ENCODE results near the gene RFT1.

Gene RFT1, protein sequence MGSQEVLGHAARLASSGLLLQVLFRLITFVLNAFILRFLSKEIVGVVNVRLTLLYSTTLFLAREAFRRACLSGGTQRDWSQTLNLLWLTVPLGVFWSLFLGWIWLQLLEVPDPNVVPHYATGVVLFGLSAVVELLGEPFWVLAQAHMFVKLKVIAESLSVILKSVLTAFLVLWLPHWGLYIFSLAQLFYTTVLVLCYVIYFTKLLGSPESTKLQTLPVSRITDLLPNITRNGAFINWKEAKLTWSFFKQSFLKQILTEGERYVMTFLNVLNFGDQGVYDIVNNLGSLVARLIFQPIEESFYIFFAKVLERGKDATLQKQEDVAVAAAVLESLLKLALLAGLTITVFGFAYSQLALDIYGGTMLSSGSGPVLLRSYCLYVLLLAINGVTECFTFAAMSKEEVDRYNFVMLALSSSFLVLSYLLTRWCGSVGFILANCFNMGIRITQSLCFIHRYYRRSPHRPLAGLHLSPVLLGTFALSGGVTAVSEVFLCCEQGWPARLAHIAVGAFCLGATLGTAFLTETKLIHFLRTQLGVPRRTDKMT
- 8.1 to 16.7 reads per million in 2 donors for total RNA-seq

DNA sequence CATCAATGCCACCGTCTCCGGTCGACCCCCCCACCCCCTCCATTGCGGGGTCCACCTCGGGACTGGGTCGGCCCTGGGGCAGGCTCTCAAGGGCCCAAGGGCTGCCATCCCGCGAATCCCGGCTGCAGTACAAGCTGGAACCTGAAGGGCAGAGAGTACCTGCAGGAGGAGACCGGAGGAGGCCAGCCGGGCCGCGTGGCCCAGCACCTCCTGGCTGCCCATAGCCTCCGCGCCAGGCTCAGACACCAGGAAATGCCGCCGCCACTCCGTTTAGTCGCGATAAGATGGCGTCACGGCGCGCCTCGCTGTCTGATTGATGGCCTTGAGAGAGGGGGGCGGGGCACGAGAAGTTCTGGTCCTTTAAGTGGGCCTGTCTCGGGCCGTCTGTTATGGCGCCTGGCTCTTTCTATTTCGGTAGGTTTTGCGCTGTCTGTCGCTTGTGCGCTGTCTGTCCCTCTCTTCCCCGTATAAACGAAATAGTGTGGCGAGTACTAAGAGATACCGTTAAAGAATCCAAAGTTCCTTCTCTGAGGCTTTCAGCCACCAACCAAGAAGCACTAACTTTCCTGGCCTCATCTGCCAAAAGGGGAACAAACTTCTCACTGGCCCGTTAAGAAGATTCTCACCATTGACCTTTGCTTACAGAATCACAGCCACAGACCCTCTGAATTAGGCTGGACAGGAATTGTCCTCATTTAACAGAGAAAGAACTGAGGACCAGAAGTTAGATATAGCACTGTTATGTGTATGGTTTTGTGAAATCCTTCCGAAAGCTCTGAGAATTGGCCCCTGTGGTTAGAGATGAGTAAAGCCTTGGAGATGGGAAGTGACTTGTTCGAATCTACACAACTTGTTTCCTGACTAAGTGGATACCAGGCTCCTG, at the start of gene RFT1:
TSS of gene RFT1 (minus strand) at position 257 of the 883 bp plus-strand sequence. CDS start at position 222, 35 bp downstream.
- peak; percentile 94 to 98 (median 97) for DNase-seq

DNA sequence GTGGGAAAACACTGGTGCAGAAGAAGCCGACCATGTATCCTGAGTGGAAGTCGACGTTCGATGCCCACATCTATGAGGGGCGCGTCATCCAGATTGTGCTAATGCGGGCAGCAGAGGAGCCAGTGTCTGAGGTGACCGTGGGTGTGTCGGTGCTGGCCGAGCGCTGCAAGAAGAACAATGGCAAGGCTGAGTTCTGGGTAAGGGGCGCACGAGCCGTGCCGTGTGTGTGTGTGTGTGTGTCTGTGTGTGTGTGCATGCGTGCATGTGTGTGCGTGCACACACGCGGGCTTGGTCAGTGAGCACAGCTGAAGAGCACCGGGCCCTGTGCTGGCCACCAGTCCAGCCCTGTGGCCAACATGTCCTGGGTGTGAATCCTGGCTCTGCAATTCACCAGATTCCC, 49.3 kb upstream of the RFT1 start:
- DNase-seq, result no peak

DNA sequence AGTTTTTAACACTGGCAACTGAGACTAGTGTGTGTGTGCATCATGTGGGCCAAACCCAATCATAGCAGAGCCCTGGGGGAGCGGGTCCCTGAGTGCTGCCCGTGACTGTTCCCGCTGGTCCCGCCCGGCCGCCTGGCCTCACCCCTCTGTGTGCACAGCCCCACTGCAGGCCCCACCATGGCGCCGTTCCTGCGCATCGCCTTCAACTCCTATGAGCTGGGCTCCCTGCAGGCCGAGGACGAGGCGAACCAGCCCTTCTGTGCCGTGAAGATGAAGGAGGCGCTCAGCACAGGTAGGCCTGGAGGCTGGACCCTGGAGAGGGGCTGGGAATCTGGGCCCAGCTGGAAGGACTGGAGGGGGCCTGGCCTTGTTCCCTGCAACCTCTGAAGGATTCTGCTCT, 48.0 kb upstream of the RFT1 start:
- no peak for DNase-seq

DNA sequence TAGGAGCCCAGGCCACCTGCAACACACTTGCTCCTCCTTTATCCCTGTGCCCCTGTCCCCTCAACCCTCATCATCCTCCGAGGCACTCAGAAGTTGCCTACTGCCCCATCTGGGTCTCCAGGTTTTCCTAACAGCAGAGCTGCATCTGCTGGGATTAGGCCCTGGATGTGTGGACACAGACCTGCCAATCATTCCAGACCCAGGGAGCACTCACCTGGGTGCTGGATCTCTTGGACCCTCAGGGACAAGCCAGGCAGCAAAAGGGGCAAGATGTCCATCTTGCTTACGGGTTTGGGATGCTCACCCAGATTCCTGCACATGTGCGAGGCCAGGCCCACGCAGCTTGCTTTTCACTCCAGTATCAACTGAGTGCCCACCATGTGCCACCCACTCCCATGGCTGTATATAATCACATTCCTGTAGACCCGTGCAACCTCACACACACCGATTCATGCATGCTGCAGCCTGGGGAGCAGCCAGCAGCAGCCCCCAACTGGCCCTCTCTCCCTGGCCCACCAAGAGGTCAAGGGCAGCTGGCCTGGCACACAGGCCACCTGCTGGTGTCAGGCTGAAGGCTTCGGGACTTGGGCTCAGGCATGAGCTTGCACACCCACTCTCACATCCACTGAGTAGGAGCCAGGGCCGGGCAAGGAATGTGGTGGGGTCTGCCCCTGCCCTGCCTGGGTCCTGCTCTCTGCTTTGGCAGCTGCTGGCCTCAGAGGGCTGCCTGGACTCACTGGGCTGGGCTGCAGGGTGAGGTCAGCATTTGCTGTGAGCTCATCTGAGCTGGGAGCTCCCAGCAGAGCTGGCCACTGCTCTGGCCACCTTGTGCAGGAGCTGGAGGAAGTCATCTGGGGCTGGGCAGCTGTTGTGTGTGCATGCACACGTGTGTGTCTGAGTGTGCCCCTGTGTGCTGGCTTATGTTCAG, 45.6 kb upstream of the RFT1 start:
- no peak for DNase-seq

DNA sequence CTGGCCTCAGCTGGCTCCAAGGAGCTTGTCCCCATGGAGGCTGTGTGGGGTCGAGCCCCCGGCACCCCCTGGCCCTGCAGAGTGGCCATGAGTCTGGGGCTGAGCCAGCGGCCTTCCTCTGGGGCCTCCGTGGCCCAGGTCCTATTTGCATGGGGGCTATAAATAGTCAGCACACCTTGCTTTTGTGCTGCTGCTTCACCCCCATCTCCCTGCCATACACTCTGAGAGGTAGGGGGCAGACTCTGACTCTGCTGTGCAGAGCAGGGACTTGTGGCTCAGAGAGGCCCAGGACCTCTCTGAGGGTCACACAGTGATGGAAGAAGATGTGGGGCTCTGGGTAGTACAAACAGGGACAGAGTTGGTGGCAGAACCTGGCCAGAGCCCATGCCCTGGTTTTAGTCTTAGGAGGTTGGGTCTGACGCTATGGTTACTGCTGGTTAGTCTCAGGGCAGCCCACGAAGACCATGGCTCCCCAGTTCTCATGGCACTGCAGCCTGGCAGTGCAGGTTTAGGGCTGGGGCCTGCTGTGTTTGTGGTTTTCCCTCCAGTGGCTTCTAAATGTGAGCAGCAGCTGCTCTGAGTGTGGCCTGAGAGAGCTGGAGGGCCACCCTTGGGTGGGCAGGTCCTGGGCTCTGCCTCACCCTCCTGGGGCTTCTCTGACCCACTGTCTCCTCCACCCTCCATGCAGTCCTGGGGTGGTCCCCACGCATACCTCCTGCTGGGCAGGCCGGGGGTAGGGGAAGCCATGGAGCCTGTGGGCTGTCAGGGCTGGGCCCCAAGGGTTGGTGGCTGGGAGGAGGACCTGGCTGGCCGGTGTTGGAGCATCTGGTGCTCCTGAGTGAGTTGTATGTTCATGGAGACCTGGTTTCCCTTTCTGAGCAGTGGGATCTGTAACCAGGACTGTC, 44.4 kb upstream of the RFT1 start:
- no peak for DNase-seq

DNA sequence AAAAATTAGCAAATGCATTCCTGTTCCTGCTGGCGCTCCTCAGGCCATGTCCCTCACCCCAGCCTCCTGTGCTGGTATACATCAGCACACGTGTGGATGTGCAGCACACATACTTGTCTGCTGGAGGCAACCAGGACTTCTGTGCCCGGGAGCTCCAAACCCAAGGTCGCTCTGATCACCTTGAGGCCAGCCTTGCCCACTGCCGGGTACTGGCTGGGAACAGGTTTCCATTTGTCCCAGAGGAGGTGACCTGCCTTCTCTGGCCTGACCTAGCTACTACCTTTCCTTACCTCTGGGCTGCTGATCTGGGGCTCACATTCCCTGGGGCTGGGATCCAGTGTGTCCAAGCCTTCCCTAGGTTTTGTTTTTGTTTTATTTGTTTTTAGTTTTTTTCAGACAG, 42.9 kb upstream of the RFT1 start:
- DNase-seq, result no peak

DNA sequence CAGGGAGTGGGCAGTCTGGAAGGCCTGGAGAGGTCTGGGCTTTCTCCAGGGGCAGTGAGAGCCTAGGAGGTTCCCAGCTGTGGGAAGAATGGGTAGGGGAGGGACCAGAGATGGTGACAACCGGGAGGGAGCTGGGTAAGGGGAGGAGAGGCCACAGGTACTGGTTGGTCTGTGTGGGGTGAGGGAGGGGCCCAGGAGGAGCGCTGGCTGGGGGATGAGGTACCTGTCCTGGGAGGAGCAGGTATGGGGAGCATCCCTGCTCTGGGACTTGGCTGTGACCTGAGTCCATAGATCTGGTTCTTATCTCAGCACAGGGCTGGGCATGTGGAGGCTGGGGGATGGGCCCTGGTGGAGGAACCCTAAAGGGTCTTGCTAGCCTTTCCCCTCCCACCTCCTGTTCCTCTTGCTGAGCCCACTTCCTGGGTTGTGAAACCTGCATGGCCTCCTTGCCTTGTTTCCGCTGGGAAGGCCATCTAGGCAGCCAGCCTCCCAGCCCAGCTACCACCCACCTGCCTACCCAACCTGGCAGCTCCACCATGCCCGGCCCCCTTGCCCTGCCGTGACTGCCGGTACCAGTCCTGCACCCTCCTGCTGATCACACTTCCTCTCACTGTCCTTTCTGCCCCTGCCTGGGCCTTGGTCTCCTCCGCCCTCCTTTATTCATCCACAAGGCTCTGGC, 41.7 kb upstream of the RFT1 start:
- no peak for DNase-seq

DNA sequence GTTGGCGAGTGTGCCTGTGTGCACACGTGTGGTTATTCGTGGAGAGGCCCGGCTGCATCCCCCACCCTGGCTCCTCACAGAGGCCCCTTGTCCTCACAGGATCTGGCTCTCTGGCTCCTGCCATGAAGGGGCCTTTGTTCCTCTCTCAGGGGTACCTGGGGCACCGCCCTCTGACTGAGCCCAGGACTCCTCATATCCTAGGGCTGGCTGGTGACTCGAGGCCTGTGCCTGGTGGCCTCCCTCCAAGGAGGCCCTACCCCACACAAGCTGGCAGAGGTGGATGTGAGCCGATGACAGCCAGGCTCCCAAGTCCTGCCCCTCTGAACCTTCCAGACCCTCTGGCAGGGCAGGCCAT, 40.8 kb upstream of the RFT1 start:
- DNase-seq, result no peak

DNA sequence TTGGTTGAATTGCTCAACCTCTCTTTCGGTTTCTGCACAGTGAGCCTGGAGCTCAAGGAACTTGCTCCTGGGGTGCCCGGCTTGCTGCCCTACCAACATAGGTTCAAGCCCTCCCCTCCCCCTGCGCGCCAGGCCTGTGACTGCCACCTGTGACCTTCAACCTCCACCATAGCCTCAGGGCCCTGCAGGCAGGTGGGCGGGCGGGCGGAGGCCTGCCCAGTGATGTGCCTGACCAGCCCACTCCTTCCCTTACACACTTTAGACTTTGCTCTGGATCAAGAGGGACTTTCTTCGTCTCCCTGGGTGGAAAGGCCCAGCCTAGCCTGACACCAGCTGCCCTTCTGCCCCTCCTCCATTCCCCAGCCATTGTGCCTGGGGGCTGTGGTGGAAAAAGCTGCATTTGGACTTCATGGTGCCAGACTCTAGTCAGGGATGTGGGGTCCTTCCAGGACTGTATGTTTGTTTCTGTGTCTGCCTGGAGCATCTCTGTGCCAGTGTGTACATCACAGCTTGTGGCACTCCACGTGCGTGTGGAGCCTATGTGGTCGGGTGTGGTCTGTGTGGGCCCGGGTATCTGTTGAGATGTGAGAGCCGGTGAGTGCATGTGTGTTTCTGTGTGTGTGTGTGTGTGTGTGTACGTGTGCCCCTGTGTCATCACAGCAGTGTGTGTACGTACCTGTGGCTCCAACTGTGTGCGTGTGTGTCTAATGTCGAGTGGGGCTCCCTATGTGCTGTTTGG, 40.3 kb upstream of the RFT1 start:
- DNase-seq, result peak in 1 of 5 experiments; percentile 58

DNA sequence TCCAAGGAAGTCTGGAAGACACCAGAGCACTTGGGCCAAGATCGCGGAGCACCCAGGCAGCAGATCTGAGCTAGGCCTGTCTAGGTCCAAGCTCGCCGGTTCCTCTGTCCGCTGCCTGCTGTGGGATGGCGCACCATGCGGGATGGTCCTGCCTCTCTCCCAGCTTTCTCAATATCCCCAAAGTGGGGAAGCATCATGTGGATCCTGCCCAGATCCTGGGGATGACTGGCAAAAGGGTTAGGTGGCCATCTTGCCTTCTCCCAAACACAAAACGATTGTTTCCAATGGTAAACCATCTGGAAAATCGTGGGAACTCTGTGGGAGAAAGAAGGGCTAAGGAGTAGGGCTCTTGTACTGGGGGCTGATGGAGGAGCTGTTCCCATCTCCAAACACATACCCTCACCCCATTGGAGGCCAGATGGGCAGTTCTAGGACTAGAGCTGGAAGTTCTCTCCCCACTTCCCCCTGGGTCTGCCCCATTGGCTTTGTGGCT, 39.6 kb upstream of the RFT1 start:
- no peak for DNase-seq

DNA sequence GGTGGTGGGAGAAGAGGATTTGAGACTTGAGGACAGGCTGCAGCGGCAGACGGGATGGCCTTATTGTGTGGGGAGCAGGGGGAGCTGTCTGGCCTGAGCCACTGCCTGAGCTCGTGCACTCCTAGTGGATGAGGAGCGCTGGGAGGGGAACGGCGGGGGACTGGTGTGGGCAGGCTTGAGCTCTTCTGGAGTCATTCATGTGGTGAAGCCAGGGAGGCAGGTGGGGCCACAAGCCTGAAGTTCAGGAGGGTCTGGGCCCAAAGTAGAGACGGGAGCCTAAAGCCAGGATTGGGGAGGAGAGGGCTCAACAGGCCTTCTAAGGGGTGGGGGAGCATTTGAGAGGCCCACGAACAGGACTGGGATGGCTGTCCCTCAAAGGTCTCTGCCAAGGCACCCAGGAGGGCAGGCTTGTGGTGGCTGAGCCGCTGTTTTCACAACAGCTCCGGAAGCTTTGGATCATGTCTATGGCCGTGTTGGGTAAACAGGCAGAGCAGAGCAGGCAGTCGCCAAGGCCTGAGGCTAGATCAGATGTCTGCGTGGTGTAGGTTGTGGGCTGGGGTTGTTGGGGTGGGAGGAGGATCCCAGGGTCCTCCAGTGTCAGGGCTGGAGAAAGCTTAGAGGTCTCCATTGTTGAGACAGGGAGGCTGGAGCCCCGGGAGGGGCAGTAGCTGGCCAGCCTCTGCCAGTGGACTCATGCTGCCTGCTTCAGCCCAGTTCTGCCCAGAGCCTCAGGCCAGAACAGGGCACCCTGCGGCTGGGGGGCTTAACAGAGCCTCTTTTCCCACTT, 39.0 kb upstream of the RFT1 start:
- peak in 1 of 5 experiments; percentile 11 for DNase-seq

DNA sequence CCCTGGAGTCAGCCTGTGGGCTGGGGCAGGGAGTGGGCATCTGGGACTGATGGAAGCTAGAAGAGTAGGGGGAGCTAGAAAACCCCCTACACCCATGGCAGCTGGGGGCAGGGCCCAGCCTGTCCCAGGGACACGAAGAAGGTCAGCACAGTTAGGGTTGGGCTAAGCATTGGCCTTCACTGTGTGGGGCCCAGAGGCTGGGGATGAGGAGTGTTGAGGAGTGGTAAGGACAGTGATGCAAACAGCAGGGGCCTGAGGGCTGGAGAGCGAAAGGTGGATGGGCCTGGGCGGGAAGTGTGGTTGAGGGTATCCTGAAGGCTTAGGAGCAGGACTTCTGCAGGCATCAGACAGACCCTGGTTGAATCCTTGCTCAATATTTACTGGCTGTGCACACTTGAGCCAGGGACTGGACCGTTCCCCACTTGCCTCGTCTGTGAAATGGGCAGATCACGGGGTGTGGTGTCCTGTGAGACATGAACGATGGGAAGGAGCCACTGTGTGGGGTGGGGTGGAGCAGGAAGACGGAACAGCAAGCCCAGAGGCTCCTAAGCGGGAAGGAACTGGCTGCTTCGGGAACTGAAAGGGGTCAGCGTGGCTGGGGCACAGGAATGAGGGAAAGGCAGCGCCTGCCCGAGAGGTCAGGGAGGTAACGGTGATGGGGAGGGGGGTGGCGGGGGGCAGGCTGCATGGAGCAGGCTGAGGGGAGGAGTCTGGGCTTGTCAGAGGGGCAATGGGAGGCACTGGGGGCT, 38.1 kb upstream of the RFT1 start:
- no peak for DNase-seq

DNA sequence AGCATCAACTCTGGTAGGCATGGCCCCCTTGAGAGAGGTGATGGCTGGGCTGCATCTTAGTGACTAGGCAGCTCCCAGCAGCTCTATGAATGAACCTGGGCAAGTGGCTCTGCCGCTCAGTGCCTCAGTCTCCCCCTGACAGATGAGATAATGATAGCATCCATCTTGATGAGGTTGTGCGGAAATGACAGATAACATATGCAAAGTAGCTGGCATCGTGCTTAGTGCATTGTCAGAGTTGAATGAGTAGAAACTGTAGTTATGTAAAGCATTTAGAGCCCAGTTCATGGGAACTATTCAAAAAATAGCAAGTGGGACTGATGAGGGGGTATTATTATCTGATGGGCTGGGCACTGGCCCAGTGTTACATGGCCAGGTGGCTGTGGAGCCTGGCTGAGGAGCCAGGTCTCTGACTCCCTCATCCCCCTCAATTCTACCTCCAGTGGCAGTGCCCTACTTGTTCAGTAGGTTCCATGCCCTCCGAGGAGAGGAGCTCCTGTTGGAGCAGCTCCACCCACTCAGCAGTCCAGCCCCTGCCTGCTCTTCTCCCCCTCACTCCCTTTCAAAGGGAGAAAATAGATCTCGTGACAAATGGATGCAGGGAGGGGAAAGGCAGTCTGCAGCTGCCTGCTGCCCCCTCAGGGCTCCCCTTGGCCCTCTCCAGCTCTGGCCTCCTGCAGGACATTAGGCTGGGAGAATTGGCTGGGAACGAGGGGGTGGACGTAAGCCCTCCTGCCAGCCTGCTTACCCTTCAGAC, 37.4 kb upstream of the RFT1 start:
- no peak for DNase-seq

DNA sequence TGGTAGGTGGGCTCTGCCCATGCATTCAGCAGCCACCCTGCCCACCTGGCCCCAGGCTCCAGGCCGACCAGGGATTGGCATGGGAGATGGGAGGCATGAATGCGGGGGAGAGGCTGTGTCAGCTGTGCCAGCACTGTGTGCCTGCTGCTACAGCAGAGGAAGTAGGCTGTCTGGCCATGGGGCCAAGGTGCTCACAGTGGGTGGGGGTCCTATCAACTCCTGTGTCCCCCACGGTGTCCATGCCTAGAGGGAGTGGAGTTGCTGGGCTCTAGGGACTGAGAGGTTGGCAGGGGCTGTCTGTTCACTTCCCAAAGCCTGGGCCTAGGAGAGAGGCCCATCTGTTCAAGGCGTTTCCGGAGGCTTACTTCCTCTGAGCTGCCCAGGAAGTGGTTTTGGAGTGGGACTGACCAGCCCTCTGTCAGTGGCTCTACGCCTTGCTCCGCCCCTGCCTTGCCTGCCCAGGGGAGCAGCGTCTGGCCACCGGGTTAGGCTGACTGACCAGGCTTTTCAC, 36.6 kb upstream of the RFT1 start:
- no peak for DNase-seq

DNA sequence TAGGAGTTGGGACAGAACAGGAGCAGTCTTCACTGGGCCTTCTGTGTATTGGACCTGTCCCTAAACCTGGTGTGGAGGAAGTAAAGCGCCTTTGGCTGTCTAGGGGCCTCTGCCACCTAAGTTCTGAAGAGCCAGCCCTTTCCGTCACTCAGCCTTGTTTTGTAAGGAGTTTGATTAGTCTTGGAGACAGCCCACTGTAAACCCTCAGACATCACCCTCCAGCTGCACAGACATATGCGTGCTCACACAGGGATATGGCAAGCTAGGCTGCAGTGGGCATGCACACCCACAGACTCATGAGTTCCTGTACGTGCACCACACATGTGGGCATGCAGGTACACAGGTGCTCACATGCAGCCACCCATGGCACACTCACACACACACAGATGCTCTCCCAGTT, 36.0 kb upstream of the RFT1 start:
- DNase-seq, result no peak

DNA sequence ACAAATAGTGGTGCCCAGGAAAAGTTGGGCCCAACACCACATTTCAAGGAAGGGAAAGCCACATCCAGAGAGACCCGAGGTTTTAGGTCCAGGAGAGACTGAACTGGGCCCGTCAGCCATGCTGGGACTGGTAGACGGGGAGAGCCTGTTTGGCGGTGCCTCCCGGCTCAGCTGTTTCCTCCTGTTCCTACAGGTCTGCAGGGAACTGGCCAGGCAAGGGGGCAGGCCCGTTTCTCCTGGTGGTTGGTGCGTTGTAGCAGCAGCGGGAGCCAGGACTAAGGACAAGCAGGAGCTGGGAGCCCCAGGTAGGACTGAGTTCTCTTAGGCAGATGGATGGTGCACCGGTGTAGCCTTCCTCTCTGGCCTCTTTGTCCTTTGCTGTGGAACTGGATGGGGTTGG, 34.7 kb upstream of the RFT1 start:
- DNase-seq, result no peak

Data from T-helper 2 cell (primary cell).